Inflammatory macrophage treated with lipopolysaccharide for 4 hours (primary cell): Measurements from ENCODE around the gene MALRD1.

Source experiments
- DNase-seq: peaks from one replicate; pipeline ENCODE4 v3.0.0-alpha.2; 2020

MALRD1 gene

GRCh38 chr10:19048489-19048888, at the start of gene MALRD1:
TSS of gene MALRD1 (plus strand) at chr10:19048801. CDS start at chr10:19048939, 138 bp downstream.
- DNase-seq: no peak

- no peak for DNase-seq
Measured at GRCh38 chr10:19003341-19003740, 45.3 kb upstream of the MALRD1 start.

GRCh38 chr10:19012111-19012510, 36.5 kb upstream of the MALRD1 start:
- DNase-seq: no peak

GRCh38 chr10:19014034-19014433, 34.6 kb upstream of the MALRD1 start:
- no peak for DNase-seq

GRCh38 chr10:19014498-19014897, 34.1 kb upstream of the MALRD1 start:
- no peak for DNase-seq

- no peak for DNase-seq
Measured at GRCh38 chr10:19017116-19017890, 31.3 kb upstream of the MALRD1 start.

GRCh38 chr10:19021162-19021561, 27.4 kb upstream of the MALRD1 start:
- no peak for DNase-seq

- DNase-seq: no peak
Measured at GRCh38 chr10:19024611-19025010, 24.0 kb upstream of the MALRD1 start.

- DNase-seq: no peak
Measured at GRCh38 chr10:19031763-19032162, 16.8 kb upstream of the MALRD1 start.

- DNase-seq: no peak
Measured at GRCh38 chr10:19033741-19034140, 14.9 kb upstream of the MALRD1 start.

- no peak for DNase-seq
Measured at GRCh38 chr10:19041171-19041570, 7.4 kb upstream of the MALRD1 start.

- DNase-seq: no peak
Measured at GRCh38 chr10:19043431-19043830, 5.2 kb upstream of the MALRD1 start.

GRCh38 chr10:19046679-19047078, 1.9 kb upstream of the MALRD1 start:
- DNase-seq: no peak

- no peak for DNase-seq
Measured at GRCh38 chr10:19048891-19049290, 290 bp downstream of the MALRD1 start.

GRCh38 chr10:19049567-19049966, 966 bp downstream of the MALRD1 start:
- no peak for DNase-seq

- no peak for DNase-seq
Measured at GRCh38 chr10:19054289-19054835, 5.8 kb downstream of the MALRD1 start.

- DNase-seq: no peak
Measured at GRCh38 chr10:19058046-19058445, 9.4 kb downstream of the MALRD1 start.

- no peak for DNase-seq
Measured at GRCh38 chr10:19063986-19064385, 15.4 kb downstream of the MALRD1 start.

GRCh38 chr10:19071946-19072345, 23.3 kb downstream of the MALRD1 start:
- no peak for DNase-seq

- DNase-seq: no peak
Measured at GRCh38 chr10:19077276-19077675, 28.7 kb downstream of the MALRD1 start.

GRCh38 chr10:19096501-19097073, 48.0 kb downstream of the MALRD1 start:
- no peak for DNase-seq

- DNase-seq: no peak
Measured at GRCh38 chr10:19097151-19097550, 48.5 kb downstream of the MALRD1 start.

GRCh38 chr10:19098803-19099202, 50.2 kb downstream of the MALRD1 start:
- no peak for DNase-seq

- no peak for DNase-seq
Measured at GRCh38 chr10:19107406-19107805, 58.8 kb downstream of the MALRD1 start.
